ENCODE measurements around the gene CCR9. TPM values are rescaled to one million over a fixed set of nuclear protein-coding genes. Genes with fewer than 3 reads are reported as not detected.

CCR9 gene
- total RNA-seq, 1 experiment from 2014 or later, result not detected

DNA sequence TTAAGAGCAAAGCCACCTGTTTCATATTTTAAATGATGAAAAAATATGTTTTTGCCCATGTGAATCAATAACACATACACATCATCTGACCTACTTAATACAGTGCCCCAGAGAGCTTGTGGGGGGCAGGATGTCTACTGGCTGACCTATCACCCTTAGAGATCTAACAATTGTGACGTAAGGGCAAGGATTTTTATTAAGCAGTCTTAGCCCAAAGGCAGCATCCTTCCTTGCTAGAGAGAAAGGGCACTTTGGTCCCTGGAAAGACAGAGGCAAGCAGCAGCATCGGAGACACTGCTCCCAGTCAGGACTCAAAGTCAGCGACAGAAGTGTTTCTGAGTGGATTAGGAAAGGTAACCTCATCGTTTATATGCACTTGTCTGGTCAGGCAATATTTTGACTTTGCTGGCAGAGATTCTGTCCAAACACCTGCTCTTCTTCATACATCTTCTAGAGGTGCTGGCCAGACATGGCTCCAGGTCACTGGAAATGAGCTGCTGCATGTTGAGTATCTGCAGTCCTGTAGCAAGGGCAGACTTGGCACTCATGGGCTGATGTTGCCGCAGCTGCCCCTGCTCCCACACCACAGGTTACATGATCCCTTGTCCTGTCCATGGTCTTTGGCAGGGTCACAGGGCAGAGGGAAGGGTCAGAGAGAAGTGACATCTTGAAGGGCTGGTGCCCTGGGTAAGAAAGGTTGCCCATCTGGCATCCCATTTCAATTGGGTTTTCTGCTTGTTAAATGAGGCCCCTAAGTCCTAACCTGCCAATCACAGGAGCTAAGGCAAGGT is 58.7 kb downstream of the CCR9 start:
- CTCF ChIA-PET, result no interaction called here
- H2AFZ ChIP-seq (ENCODE audit: low read depth, low read length, poor library complexity, severe bottlenecking), result no peak overlapping the region
- H3K27ac ChIP-seq (ENCODE audit: low read depth, low read length), result no peak overlapping the region
- DNase-seq (ENCODE audit: low read depth, low spot score) (no peak), ATAC-seq (no peak)
- no peak for TF ChIP-seq ZFX (IDR thresholded peaks at IDR 0.05)
- TF ChIP-seq RAD21 (IDR thresholded peaks at IDR 0.05; ENCODE audit: low read depth), result no peak
- TF ChIP-seq CEBPB (IDR thresholded peaks at IDR 0.05; ENCODE audit: low read depth), result no peak
- TF ChIP-seq SRF (IDR thresholded peaks at IDR 0.05; ENCODE audit: low read depth), result no peak
- TF ChIP-seq JUND (IDR thresholded peaks at IDR 0.05), result no peak
- TF ChIP-seq ZNF274 (IDR thresholded peaks at IDR 0.05; ENCODE audit: low read depth, low read length), result no peak
- TF ChIP-seq ELF1 (IDR thresholded peaks at IDR 0.05; ENCODE audit: borderline replicate concordance, low read depth), result no peak
- TF ChIP-seq, protein P1, sequence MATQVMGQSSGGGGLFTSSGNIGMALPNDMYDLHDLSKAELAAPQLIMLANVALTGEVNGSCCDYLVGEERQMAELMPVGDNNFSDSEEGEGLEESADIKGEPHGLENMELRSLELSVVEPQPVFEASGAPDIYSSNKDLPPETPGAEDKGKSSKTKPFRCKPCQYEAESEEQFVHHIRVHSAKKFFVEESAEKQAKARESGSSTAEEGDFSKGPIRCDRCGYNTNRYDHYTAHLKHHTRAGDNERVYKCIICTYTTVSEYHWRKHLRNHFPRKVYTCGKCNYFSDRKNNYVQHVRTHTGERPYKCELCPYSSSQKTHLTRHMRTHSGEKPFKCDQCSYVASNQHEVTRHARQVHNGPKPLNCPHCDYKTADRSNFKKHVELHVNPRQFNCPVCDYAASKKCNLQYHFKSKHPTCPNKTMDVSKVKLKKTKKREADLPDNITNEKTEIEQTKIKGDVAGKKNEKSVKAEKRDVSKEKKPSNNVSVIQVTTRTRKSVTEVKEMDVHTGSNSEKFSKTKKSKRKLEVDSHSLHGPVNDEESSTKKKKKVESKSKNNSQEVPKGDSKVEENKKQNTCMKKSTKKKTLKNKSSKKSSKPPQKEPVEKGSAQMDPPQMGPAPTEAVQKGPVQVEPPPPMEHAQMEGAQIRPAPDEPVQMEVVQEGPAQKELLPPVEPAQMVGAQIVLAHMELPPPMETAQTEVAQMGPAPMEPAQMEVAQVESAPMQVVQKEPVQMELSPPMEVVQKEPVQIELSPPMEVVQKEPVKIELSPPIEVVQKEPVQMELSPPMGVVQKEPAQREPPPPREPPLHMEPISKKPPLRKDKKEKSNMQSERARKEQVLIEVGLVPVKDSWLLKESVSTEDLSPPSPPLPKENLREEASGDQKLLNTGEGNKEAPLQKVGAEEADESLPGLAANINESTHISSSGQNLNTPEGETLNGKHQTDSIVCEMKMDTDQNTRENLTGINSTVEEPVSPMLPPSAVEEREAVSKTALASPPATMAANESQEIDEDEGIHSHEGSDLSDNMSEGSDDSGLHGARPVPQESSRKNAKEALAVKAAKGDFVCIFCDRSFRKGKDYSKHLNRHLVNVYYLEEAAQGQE (IDR thresholded peaks at IDR 0.05; ENCODE audit: low read depth), result no peak
- no peak for TF ChIP-seq FOSL1 (IDR thresholded peaks at IDR 0.05; ENCODE audit: low read depth)
- no peak for TF ChIP-seq SP1 (IDR thresholded peaks at IDR 0.05; ENCODE audit: low read depth)
- TF ChIP-seq, protein P2, sequence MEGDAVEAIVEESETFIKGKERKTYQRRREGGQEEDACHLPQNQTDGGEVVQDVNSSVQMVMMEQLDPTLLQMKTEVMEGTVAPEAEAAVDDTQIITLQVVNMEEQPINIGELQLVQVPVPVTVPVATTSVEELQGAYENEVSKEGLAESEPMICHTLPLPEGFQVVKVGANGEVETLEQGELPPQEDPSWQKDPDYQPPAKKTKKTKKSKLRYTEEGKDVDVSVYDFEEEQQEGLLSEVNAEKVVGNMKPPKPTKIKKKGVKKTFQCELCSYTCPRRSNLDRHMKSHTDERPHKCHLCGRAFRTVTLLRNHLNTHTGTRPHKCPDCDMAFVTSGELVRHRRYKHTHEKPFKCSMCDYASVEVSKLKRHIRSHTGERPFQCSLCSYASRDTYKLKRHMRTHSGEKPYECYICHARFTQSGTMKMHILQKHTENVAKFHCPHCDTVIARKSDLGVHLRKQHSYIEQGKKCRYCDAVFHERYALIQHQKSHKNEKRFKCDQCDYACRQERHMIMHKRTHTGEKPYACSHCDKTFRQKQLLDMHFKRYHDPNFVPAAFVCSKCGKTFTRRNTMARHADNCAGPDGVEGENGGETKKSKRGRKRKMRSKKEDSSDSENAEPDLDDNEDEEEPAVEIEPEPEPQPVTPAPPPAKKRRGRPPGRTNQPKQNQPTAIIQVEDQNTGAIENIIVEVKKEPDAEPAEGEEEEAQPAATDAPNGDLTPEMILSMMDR (IDR thresholded peaks at IDR 0.05 in 2 of 3, conservative IDR thresholded peaks at IDR 0.05 in 1 of 3; ENCODE audit: borderline replicate concordance in 1 of 3, insufficient read depth in 1 of 3, low read depth in 2 of 3, low read length in 2 of 3), result no peak
- TF ChIP-seq EZH2phosphoT487 (IDR thresholded peaks at IDR 0.05; ENCODE audit: borderline replicate concordance), result no peak
- no peak for TF ChIP-seq POLR2A (IDR thresholded peaks at IDR 0.05; ENCODE audit: borderline replicate concordance, extremely low read depth, insufficient read depth, insufficient read length)
- no peak overlapping the region for H3K4me3 ChIP-seq (replicated peaks in 1 of 2; ENCODE audit: low read depth in 1 of 2, low read length in 2 of 2)
- RAD21 ChIA-PET (ENCODE audit: low non-redundant PET in 1 of 2, low total read pairs in 2 of 2, uncharacterized antibody in 2 of 2, unreplicated experiment in 2 of 2), result no interaction called here
- H3K27me3 ChIP-seq (ENCODE audit: insufficient read depth, low read length), result no peaks in the 10 kb centered on the region
- BruUV-seq (replicated peaks), result no TSS peak
- POLR2A ChIA-PET, result no interaction called here
- H3K4me1 ChIP-seq (ENCODE audit: control insufficient read depth in 1 of 2, insufficient read depth in 2 of 2, low read length in 2 of 2), result no peaks in the 10 kb centered on the region
- H4K20me1 ChIP-seq (ENCODE audit: insufficient read depth), result no peaks in the 10 kb centered on the region
- H3K36me3 ChIP-seq (ENCODE audit: control insufficient read depth in 1 of 2, insufficient read depth in 2 of 2, low read length in 2 of 2), result peaks cover 2 to 33% of the 10 kb centered on the region in 2 experiments; a peak in 3 of 4 replicates
- H3K4me2 ChIP-seq (ENCODE audit: low read length), result no peak overlapping the region
- intact Hi-C loops (cut with micrococcal nuclease), result no loop called here
- H3K9ac ChIP-seq (ENCODE audit: low read length), result no peak overlapping the region
- H3K9me3 ChIP-seq (ENCODE audit: control insufficient read depth in 1 of 2, insufficient read depth in 1 of 2, low read depth in 1 of 2, low read length in 2 of 2), result no peaks in the 10 kb centered on the region
- no peaks in the 10 kb centered on the region for H3K9me2 ChIP-seq (ENCODE audit: insufficient read depth)
- no peaks in the 10 kb centered on the region for H3K79me2 ChIP-seq (ENCODE audit: insufficient read depth, low read length)

Measured in HCT116 (cell line).